Endothelial cell of umbilical vein (primary cell): Measurements from ENCODE around the gene CAPN5. TPM values are rescaled to one million over a fixed set of nuclear protein-coding genes. Genes with fewer than 3 reads are reported as not detected.

Experiments used
- BruUV-seq: library from RNA; stranded (reverse); fragments of 400-500 nt; replicated peaks from 2 replicates; lab custom pipeline; 2021; lab: Mats Ljungman, UMichigan
- CTCF ChIA-PET: fragments of 300-600, 350-600 bp; sonication (Branson Sonifier 250); formaldehyde crosslinking; loops from one replicate; lab custom pipeline; 2021; ENCODE audit warnings: antibody characterized with exemption, inconsistent platforms; lab: Charles Lee
- POLR2A ChIA-PET: fragments of 300-600, 350-600 bp; sonication (Branson Sonifier 250); formaldehyde crosslinking; loops from one replicate; lab custom pipeline; 2021; ENCODE audit warnings: antibody characterized with exemption, inconsistent platforms; lab: Charles Lee
- DNase-seq: peaks from one replicate; pipeline ENCODE4 v3.0.0-alpha.2; 2011; ENCODE audit warnings: low read depth, low spot score
- FAIRE-seq: peaks from 2 replicates; lab custom pipeline; 2011; peaks lifted over from hg19 to GRCh38; lab: Jason Lieb, UNC
- H2AFZ ChIP-seq: 2 replicates; pipeline ENCODE4 v1.6.0; 2012; ENCODE audit warnings: low read depth, low read length, control low read depth, inconsistent platforms
- H3K27ac ChIP-seq: 2 replicates; pipeline ENCODE4 v1.5.1; 2011; ENCODE audit warnings: low read depth, mild to moderate bottlenecking, control low read depth, low read length, moderate library complexity; ENCODE audit not compliant: insufficient read depth
- H3K27me3 ChIP-seq, 2 experiments: 2 replicates each; pipeline versions ENCODE4 v1.6.0 to v1.6.1; 2011; ENCODE audit warnings: low read length in 2 of 2, mixed read lengths in 1 of 2; ENCODE audit not compliant: control insufficient read depth in 2 of 2, insufficient read depth in 2 of 2
- H3K36me3 ChIP-seq, 2 experiments: 2 replicates in 1 of 2; 3 replicates in 1 of 2; pipeline ENCODE4 v1.5.1; 2011; ENCODE audit warnings: low read length in 2 of 2, mild to moderate bottlenecking in 1 of 2, moderate library complexity in 1 of 2; ENCODE audit not compliant: control insufficient read depth in 2 of 2, insufficient read depth in 2 of 2; ENCODE audit errors: extremely low read depth in 1 of 2
- H3K4me1 ChIP-seq: 3 replicates; pipeline ENCODE4 v1.5.1; 2011; ENCODE audit warnings: mild to moderate bottlenecking, low read length; ENCODE audit not compliant: control insufficient read depth, insufficient read depth; ENCODE audit errors: extremely low read depth
- H3K4me2 ChIP-seq: 2 replicates; pipeline ENCODE4 v1.6.1; 2011; ENCODE audit warnings: low read length, control low read depth, mixed read lengths; ENCODE audit not compliant: insufficient read depth
- H3K4me3 ChIP-seq, 3 experiments: fragments of 200-600 bp in 1 of 3; sonication (generic), shearing (Covaris generic) in 1 of 3; replicated peaks in 1 of 3; 2 replicates each; pipeline ENCODE4 v1.5.1; 2011 to 2016; ENCODE audit warnings: control low read depth in 3 of 3, low read length in 3 of 3, mild to moderate bottlenecking in 2 of 3, inconsistent platforms in 1 of 3, low read depth in 1 of 3, moderate library complexity in 1 of 3; ENCODE audit not compliant: insufficient read depth in 1 of 3
- H3K79me2 ChIP-seq: 2 replicates; pipeline ENCODE4 v1.6.0; 2012; ENCODE audit warnings: low read length, inconsistent platforms; ENCODE audit not compliant: control insufficient read depth, insufficient read depth
- H3K9ac ChIP-seq: replicated peaks from 2 replicates; pipeline ENCODE3; 2011; ENCODE audit warnings: low read length, control low read depth; ENCODE audit not compliant: insufficient read depth; ENCODE audit errors: extremely low read depth
- H3K9me1 ChIP-seq: replicated peaks from 3 replicates; pipeline ENCODE4 v1.6.0; 2011; ENCODE audit warnings: mild to moderate bottlenecking, low read length; ENCODE audit not compliant: control insufficient read depth, insufficient read depth; ENCODE audit errors: extremely low read depth
- H3K9me3 ChIP-seq: replicated peaks from 2 replicates; pipeline ENCODE4 v1.5.1; 2012; ENCODE audit warnings: low read length, inconsistent platforms; ENCODE audit not compliant: control insufficient read depth, insufficient read depth
- H4K20me1 ChIP-seq: replicated peaks from 2 replicates; pipeline ENCODE3; 2011; ENCODE audit warnings: mild to moderate bottlenecking, low read length; ENCODE audit not compliant: control insufficient read depth, insufficient read depth; ENCODE audit errors: extremely low read depth
- EZH2 ChIP-seq: IDR thresholded peaks from 2 replicates; pipeline ENCODE4 v1.6.1; 2012; ENCODE audit warnings: borderline replicate concordance, low read depth, mild to moderate bottlenecking, moderate library complexity, low read length, inconsistent platforms; ENCODE audit not compliant: severe bottlenecking
- FOS ChIP-seq: IDR thresholded peaks from 2 replicates; pipeline ENCODE4 v1.6.1; 2011; ENCODE audit warnings: mild to moderate bottlenecking, low read length, moderate library complexity, borderline replicate concordance; ENCODE audit not compliant: insufficient read depth
- GATA2 ChIP-seq: IDR thresholded peaks from 2 replicates; pipeline ENCODE4 v1.7.0; 2011; ENCODE audit warnings: low read depth, mild to moderate bottlenecking, moderate library complexity, mixed read lengths, low read length; ENCODE audit not compliant: insufficient read length, insufficient read depth
- JUN ChIP-seq: IDR thresholded peaks from 2 replicates; pipeline ENCODE4 v1.6.1; 2011; ENCODE audit warnings: borderline replicate concordance, low read depth; ENCODE audit not compliant: insufficient read length, insufficient read depth
- MAX ChIP-seq: IDR thresholded peaks from 2 replicates; pipeline ENCODE4 v1.6.1; 2011; ENCODE audit not compliant: insufficient read depth, insufficient read length
- MYC ChIP-seq: IDR thresholded peaks from one replicate; pipeline ENCODE4 v1.6.1; 2011; ENCODE audit warnings: mild to moderate bottlenecking, low read depth, low read length
- POLR2A ChIP-seq: IDR thresholded peaks from 2 replicates; pipeline ENCODE4 v1.6.1; 2012; ENCODE audit warnings: low read depth, mild to moderate bottlenecking, control low read depth, low read length
- POLR2AphosphoS5 ChIP-seq: IDR thresholded peaks from 2 replicates; pipeline ENCODE4 v1.6.1; 2012; ENCODE audit warnings: low read depth, mild to moderate bottlenecking, control low read depth, low read length, moderate library complexity; ENCODE audit not compliant: insufficient read depth
- dilution Hi-C: fragments of 300-500 bp; cut with MboI; formaldehyde crosslinking; loops from one replicate; pipeline ENCODE4 v1.15.0; 2019; ENCODE audit warnings: low sequenced_read_pairs; ENCODE audit not compliant: extremely low pct_ligation_motif_present
- intact Hi-C: fragments of 100-400 bp; cut with micrococcal nuclease; formaldehyde crosslinking; loops from one replicate; pipeline ENCODE4 v1.10.0; 2022
- polyA plus RNA-seq, 4 experiments: library from polyadenylated mRNA; depleted of rRNA in 3 of 4; stranded (reverse) in 3 of 4; unstranded in 1 of 4; fragments of >200 nt; gene quantifications; 2 replicates each; pipeline versions ENCODE4 v1.2.1 to v1.2.3, GENCODE V29; 2011 to 2012; ENCODE audit warnings: missing spikeins in 1 of 4
- total RNA-seq: library from RNA; stranded (reverse); gene quantifications from 2 replicates; pipeline ENCODE4 v1.2.3, GENCODE V29; 2021
- TF ChIP-seq, protein P1 (sequence below), 2 donors: IDR thresholded peaks; 1 replicate in 1 of 2; 2 replicates in 1 of 2; pipeline ENCODE4 v1.5.1; 2011; ENCODE audit warnings: low read length in 2 of 2, mild to moderate bottlenecking in 2 of 2, moderate library complexity in 2 of 2, control low read depth in 1 of 2, inconsistent platforms in 1 of 2, low read depth in 1 of 2; ENCODE audit not compliant: insufficient read depth in 1 of 2; ENCODE audit errors: extremely low read depth in 1 of 2

CAPN5 gene
- total and polyA plus RNA-seq, 2 donors (not counting 3 experiments of a cell fraction or from before 2014, with no cell fraction given): 15.0 to 17.0 TPM

DNA sequence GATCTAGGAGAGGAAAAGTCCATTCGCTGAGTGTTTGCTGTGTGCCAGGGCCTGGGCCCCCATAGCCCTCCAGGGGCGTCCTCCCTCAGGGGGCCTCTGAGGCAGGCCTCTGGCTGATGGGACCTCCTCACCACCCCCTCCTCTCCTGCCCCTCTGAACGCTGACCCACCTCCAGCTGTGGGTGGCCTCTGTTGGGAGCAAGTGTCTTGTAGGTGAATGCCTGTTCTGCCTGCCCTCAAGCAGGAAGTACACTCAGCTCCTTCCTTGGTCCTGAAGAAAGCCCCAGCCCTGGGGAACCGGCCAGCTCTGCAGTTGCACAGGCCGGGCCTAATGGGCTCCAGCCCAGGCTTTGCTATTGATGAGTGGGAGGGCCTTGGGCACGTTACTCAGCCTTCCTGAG, 64.8 kb downstream of the CAPN5 start:
- Histone ChIP-seq H3K9me3 (no peaks in the 10 kb centered on the region), H2AFZ (no peak overlapping the region), H3K27me3 (no peaks in the 10 kb centered on the region), H3K9ac (no peak overlapping the region), H3K4me2 (no peak overlapping the region), H4K20me1 (no peaks in the 10 kb centered on the region), H3K9me1 (no peaks in the 10 kb centered on the region), H3K4me3 (no peak overlapping the region), H3K4me1 (peaks cover 10% of the 10 kb centered on the region), H3K36me3 (no peaks in the 10 kb centered on the region), H3K79me2 (no peaks in the 10 kb centered on the region), H3K27ac (no peak overlapping the region)
- intact Hi-C loops: loop anchor here (5.0 kb wide), 1 partner anchor 431 kb away; no protein-coding TSS in a partner anchor
- CTCF ChIA-PET: interaction anchor here (0.8 to 7.4 kb wide), 8 partner anchors 10 to 417 kb away, joined by 3 to 309 read pairs (median 3); no protein-coding TSS in a partner anchor
- POLR2A ChIA-PET: no interaction called here
- dilution Hi-C loops: no loop called here
- no peak for FAIRE-seq
- no TSS peak for BruUV-seq
- DNase-seq: no peak
- TF ChIP-seq POLR2A (no peak), MAX (no peak), EZH2 (no peak), FOS (no peak), MYC (no peak), JUN (no peak), GATA2 (no peak), POLR2AphosphoS5 (no peak)
- TF ChIP-seq, protein P1, sequence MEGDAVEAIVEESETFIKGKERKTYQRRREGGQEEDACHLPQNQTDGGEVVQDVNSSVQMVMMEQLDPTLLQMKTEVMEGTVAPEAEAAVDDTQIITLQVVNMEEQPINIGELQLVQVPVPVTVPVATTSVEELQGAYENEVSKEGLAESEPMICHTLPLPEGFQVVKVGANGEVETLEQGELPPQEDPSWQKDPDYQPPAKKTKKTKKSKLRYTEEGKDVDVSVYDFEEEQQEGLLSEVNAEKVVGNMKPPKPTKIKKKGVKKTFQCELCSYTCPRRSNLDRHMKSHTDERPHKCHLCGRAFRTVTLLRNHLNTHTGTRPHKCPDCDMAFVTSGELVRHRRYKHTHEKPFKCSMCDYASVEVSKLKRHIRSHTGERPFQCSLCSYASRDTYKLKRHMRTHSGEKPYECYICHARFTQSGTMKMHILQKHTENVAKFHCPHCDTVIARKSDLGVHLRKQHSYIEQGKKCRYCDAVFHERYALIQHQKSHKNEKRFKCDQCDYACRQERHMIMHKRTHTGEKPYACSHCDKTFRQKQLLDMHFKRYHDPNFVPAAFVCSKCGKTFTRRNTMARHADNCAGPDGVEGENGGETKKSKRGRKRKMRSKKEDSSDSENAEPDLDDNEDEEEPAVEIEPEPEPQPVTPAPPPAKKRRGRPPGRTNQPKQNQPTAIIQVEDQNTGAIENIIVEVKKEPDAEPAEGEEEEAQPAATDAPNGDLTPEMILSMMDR (IDR thresholded peaks at IDR 0.05; ENCODE audit: extremely low read depth in 1 of 2, insufficient read depth in 1 of 2, low read depth in 1 of 2, low read length in 2 of 2): no peak
